GM21717 (cell line): Measurements from ENCODE around the gene NFATC1.
A peak's percentile ranks its signal among the peaks of the same experiment; 100 is the strongest.

Source experiments
- ATAC-seq: cut with Tn5 transposase; IDR thresholded peaks from one replicate; pipeline ENCODE4 v1.9.1; 2021; ENCODE audit warnings: mild to moderate bottlenecking, moderate library complexity; ENCODE audit not compliant: unreplicated experiment

NFATC1 gene

GRCh38 chr18:79395761-79396404, at the start of gene NFATC1:
TSS of gene NFATC1 (plus strand) at chr18:79395930. CDS start at chr18:79396225, 295 bp downstream.
- ATAC-seq, result no peak

- ATAC-seq, result no peak
These were observed 49.7 kb upstream of the NFATC1 start for GRCh38 chr18:79345981-79346380.

- ATAC-seq, result no peak
These were observed 47.7 kb upstream of the NFATC1 start for GRCh38 chr18:79348066-79348465.

GRCh38 chr18:79352432-79352831, 43.3 kb upstream of the NFATC1 start:
- no peak for ATAC-seq

- ATAC-seq, result no peak
These were observed 42.5 kb upstream of the NFATC1 start for GRCh38 chr18:79353267-79353666.

- ATAC-seq, result no peak
These were observed 41.4 kb upstream of the NFATC1 start for GRCh38 chr18:79354350-79354749.

- ATAC-seq, result peak; percentile 60
These were observed 40.0 kb upstream of the NFATC1 start for GRCh38 chr18:79355433-79356335.

- ATAC-seq, result peak; percentile 92
These were observed 39.3 kb upstream of the NFATC1 start for GRCh38 chr18:79356435-79356834.

- no peak for ATAC-seq
These were observed 34.8 kb upstream of the NFATC1 start for GRCh38 chr18:79360933-79361332.

GRCh38 chr18:79361766-79362522, 33.8 kb upstream of the NFATC1 start:
- ATAC-seq, result no peak

GRCh38 chr18:79365701-79366100, 30.0 kb upstream of the NFATC1 start:
- ATAC-seq, result no peak

GRCh38 chr18:79366177-79367094, 29.3 kb upstream of the NFATC1 start:
- no peak for ATAC-seq

GRCh38 chr18:79367480-79367879, 28.2 kb upstream of the NFATC1 start:
- no peak for ATAC-seq

GRCh38 chr18:79367989-79368388, 27.7 kb upstream of the NFATC1 start:
- ATAC-seq, result no peak

- no peak for ATAC-seq
These were observed 27.0 kb upstream of the NFATC1 start for GRCh38 chr18:79368681-79369080.

GRCh38 chr18:79371561-79372121, 24.1 kb upstream of the NFATC1 start:
- ATAC-seq, result no peak

- ATAC-seq, result no peak
These were observed 23.3 kb upstream of the NFATC1 start for GRCh38 chr18:79372461-79372860.

GRCh38 chr18:79372991-79373390, 22.7 kb upstream of the NFATC1 start:
- no peak for ATAC-seq

GRCh38 chr18:79373736-79374135, 22.0 kb upstream of the NFATC1 start:
- no peak for ATAC-seq
